Endometrial microvascular endothelial cells (primary cell): Measurements from ENCODE around the gene TUBB6. TPM values are rescaled to one million over a fixed set of nuclear protein-coding genes. Genes with fewer than 3 reads are reported as not detected.

Source experiments
- in situ Hi-C: cut with HindIII; loops from 2 replicates; pipeline ENCODE4 v1.10.0; 2017; ENCODE audit warnings: low sequenced_read_pairs, low pct_unique_long_range_greater_than_20kb; ENCODE audit errors: inconsistent ontology term
- total RNA-seq: library from RNA; depleted of rRNA; stranded (reverse); fragments of >200 nt; gene quantifications from one replicate; pipeline ENCODE4 v1.2.3, GENCODE V29; 2015; ENCODE audit errors: inconsistent ontology term

The TUBB6 gene
- total RNA-seq, 1 donor from 2014 or later: 1,253 TPM

DNA sequence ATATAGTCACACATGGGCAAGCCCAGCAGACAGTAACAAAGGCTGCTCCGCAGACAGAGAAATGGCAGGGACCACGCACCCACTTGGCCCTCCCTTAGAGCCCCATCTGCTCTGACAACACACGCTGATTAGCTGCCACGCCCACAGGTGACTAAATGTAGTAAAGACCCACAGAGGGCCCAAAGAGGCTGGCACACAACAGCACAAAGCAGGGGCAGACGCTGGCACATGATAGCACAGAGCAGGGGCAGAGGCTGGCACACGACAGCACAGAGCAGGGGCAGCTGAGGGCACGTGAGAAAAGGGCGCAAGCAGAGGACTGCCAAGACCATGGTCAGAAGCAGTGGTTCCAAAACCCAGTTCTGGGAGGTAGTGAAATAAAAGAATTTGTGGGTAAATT lies 58.3 kb downstream of the TUBB6 start:
- in situ Hi-C loops: no loop called here

DNA sequence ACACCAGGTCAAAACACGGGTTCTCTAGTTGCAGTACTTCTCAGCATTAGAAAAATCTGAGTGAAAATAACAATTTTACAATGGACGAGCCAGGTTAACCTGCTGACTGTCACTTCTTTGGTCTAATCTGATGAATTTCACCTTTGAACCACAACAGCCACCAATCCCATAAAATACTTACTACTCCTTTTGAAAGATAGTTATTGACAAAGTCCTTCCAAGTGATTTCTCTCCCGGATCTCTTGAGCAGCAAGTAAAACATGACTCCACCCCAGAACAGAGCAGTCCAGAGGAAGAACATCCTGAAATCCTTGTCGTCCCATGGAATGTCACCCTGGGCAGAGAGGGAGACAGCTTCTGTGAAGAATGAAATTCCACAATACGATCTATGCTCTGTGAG lies 58.7 kb downstream of the TUBB6 start:
- in situ Hi-C loops: no loop called here

DNA sequence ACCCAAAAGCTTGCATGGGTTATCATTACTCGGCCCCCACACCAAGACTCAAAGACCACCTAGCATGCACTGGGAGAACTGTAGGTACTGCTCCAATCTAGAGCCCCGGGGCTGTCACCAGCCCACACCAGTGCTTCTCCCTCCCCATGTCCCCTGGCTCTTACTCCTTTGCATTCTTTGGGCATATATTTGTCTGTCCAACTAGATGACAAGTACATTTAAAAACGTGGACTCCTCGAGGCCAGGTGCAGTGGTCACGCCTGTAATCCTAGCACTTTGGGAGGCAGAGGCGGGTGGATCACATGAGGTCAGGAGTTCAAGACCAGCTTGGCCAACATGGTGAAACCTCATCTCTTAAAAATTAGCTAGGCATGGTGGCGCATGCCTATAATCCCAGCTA lies 61.2 kb downstream of the TUBB6 start:
- in situ Hi-C loops: no loop called here

DNA sequence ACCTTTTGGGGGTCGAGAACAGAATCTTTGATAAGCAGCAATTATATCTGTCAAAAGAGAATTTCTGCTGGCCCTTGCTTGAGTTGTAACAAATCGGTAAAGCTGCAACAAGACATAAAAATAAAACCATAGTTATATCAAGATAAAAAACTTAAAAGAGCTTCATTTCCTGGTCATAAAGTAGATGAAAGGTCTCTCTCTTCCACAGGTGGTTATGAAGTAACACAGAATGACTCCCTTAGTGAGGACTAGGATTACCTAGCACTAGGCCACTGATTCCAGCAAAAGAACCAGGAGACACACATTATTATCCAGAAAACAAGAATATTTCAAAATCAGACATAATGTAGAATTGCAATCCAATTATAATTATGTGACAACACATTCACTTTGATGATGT lies 63.5 kb downstream of the TUBB6 start:
- in situ Hi-C loops: no loop called here

DNA sequence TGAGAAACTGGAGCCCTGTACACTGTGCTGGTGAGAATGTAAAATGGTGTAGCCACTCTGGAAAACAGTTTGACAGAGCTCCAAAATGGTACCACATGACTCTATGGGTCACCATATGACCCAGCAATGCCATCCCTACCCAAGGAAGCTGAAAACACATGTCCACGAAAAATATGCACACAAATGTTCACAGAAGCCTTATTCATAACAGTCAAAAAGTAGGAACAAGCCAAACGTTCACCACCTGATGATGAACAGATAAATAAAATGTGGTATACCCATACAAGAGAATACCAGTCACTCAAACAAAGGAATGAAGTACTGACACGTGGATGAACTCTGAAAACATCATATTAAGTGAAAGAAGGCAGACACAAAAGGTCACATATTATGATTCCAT lies 64.4 kb downstream of the TUBB6 start:
- in situ Hi-C loops: no loop called here

DNA sequence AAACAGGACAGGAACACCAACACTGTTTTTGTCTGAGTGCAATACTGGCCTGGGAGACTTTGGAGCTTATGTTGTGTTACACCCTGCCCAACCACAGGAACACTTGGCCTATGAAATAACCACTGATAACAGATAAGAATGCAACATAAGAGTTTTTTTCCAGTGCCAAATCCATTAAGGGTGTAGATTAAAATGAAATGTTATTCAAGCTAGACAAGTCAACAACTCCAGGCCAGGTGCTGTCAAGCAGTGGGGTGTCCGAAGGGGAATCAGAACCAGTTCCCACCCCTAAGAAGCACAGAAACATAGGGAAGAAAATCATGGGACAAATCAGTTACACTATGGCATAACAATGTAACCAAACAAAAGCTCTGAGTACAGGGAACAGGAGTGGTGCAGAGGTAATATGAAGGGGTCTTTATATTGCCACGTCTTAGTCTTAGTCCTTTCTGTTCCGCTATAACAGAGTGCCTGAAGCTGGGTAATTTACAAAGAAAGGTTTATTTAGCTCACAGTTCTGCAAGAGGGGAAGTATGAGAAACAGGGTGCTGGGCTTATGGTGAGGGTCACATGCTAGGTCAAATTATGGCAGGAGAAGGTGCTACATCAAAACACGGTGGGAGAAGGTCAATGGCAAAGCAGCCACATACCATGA lies 65.2 kb downstream of the TUBB6 start:
- in situ Hi-C loops: no loop called here

DNA sequence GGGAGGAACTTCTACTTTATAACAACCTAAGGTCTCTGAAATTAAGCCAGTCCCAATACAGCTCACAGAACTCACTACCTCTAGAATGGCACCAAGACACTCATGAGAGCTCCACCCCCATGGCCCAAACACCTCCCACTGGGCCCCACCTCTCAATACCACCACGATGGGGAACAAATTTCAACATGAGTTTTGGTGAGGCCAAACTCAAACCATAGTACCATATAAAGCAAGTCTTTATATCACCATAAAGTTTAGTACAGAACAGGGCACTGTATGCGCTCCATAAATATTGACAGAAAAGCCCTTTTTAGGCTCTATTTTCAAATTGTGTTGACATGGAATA lies 65.7 kb downstream of the TUBB6 start:
- in situ Hi-C loops: no loop called here

DNA sequence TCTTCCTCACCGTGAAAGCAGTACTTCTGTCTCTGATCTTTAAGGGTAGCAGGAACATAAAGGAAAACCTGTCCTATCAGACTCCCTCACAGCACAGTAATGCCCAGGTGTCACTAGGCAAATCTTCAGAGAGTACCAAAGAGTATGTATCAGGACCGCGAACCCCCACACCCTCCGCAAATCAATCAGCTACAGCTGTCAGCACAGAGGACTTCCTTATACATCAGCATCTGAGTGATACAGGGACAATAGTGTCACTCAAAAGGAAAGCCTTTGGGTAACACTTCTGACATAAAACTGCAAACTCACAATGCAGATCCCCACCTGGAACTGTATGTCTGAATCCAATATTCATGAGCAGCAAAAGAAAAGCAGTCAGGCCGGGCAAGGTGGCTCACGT lies 66.4 kb downstream of the TUBB6 start:
- in situ Hi-C loops: no loop called here

Other genes with a start within 250 kb of the TUBB6 start
- gene ANKRD62, start 214.4 kb upstream of the TUBB6 start, total RNA-seq: not detected
- not detected for gene CIDEA, start 53.9 kb upstream of the TUBB6 start, total RNA-seq
- gene AFG3L2, start 69.0 kb downstream of the TUBB6 start, total RNA-seq: 50.6 TPM
- gene PRELID3A, start 99.7 kb downstream of the TUBB6 start, total RNA-seq: 0.84 TPM